Chondrocyte (in vitro differentiated cells): Measurements from ENCODE around the gene VCAN. TPM values are rescaled to one million over a fixed set of nuclear protein-coding genes. Genes with fewer than 3 reads are reported as not detected.

Experiments used
- DNase-seq: peaks from one replicate; pipeline ENCODE4 v3.0.0; 2021; ENCODE audit warnings: mixed read lengths, low spot score
- H3K27ac Mint-ChIP-seq: one replicate; pipeline ENCODE4 v1.8.0; 2021; ENCODE audit warnings: mild to moderate bottlenecking, moderate library complexity, mixed read lengths; ENCODE audit not compliant: unreplicated experiment
- H3K27me3 Mint-ChIP-seq: 2 replicates; pipeline ENCODE4 v1.8.0; 2021; ENCODE audit warnings: low read depth, mixed read lengths
- H3K36me3 Mint-ChIP-seq: 2 replicates; pipeline ENCODE4 v1.8.0; 2021; ENCODE audit warnings: low read depth, mixed read lengths
- H3K4me1 Mint-ChIP-seq: 2 replicates; pipeline ENCODE4 v1.8.0; 2021; ENCODE audit warnings: low read depth, mild to moderate bottlenecking, mixed read lengths
- H3K4me3 Mint-ChIP-seq: one replicate; pipeline ENCODE4 v1.8.0; 2021; ENCODE audit warnings: mild to moderate bottlenecking, moderate library complexity, mixed read lengths; ENCODE audit not compliant: unreplicated experiment
- H3K9me3 Mint-ChIP-seq: 2 replicates; pipeline ENCODE4 v1.8.0; 2021; ENCODE audit warnings: low read depth, mixed read lengths
- CTCF ChIP-seq: fragments of 200-600 bp; sonication (generic); IDR thresholded peaks from 2 replicates; pipeline ENCODE4 v1.5.0; 2021; ENCODE audit warnings: antibody characterized with exemption, mild to moderate bottlenecking, moderate library complexity
- total RNA-seq: library from RNA; stranded (reverse); gene quantifications from 3 replicates; pipeline ENCODE4 v1.2.1, GENCODE V29; 2021

VCAN gene
- total RNA-seq, 1 donor from 2014 or later, result 710 TPM

DNA sequence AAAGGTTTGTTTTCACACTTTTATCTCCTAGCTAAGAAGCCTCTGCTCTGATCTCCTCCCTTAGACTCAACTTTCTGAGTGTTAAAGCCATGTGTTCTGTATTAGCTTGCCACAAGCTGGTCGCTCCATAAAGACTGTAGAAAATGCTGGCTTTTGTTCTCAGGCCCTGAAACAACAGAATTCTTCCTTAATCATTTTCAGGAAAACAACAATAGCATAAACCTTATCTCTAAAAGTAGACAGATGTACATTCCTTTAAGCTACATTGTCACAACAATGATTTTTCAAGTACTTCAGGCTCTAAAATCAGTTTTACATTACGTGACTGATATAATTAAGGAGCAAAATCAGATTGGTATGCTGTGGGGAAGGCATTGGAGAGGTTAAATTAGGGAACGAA is 41.9 kb downstream of the VCAN start:
- no peak for DNase-seq
- H3K36me3 Mint-ChIP-seq, result peaks cover 7% of the 10 kb centered on the region
- peak overlapping the region; percentile 7 for H3K27ac Mint-ChIP-seq

GRCh38 chr5:83516377-83516776 is 44.8 kb downstream of the VCAN start:
- Mint-ChIP-seq H3K27me3 (no peaks in the 10 kb centered on the region), H3K27ac (peak overlapping the region; percentile 96), H3K9me3 (no peaks in the 10 kb centered on the region), H3K4me1 (peaks cover 78% of the 10 kb centered on the region), H3K36me3 (peaks cover 22% of the 10 kb centered on the region), H3K4me3 (no peak overlapping the region)
- DNase-seq, result no peak
- TF ChIP-seq CTCF, result no peak

More for the DNA sequence above, 41.9 kb downstream of the VCAN start:
- Mint-ChIP-seq H3K4me1 (peaks cover 87% of the 10 kb centered on the region), H3K27me3 (no peaks in the 10 kb centered on the region), H3K4me3 (no peak overlapping the region), H3K9me3 (no peaks in the 10 kb centered on the region)
- TF ChIP-seq CTCF, result no peak

DNA sequence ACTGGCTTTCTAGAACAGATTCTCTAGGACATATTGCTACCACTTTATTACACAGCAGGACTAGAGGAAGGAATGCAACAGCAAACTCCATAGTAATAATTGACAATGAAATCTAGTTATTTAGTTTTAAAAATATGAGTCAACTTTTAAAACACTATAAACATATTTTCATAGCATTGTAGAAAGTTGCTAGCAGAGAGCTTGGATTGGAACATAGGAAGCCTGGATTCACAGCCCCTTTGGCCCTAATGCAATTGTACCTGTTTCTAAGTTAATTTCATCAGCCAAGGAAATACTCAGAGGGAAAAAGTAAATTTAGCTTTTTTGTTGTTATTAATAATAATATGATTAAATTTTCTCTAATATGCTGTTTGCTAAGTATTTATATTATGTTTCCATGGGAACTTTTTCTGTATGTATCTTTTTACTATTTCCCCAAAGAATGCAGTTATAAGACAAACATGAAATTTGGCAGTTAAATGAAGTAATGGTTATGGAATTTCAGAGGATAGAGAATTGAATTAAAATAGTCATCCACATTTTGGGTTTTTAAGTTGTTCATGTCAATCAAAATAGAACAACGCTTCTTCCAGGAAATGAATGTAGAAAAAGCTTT is 45.6 kb downstream of the VCAN start:
- Mint-ChIP-seq H3K4me3 (no peak overlapping the region), H3K4me1 (peaks cover 75% of the 10 kb centered on the region), H3K27ac (peak overlapping the region; percentile 96), H3K9me3 (no peaks in the 10 kb centered on the region), H3K27me3 (no peaks in the 10 kb centered on the region), H3K36me3 (peaks cover 26% of the 10 kb centered on the region)
- peak; percentile 78 for TF ChIP-seq CTCF
- no peak for DNase-seq

GRCh38 chr5:83517688-83518085 is 46.1 kb downstream of the VCAN start:
- Mint-ChIP-seq H3K4me3 (no peak overlapping the region), H3K9me3 (no peaks in the 10 kb centered on the region)

More at GRCh38 chr5:83517688-83518085, 46.1 kb downstream of the VCAN start:
- H3K36me3 Mint-ChIP-seq, result peaks cover 28% of the 10 kb centered on the region
- DNase-seq, result no peak
- no peak for TF ChIP-seq CTCF
- H3K27me3 Mint-ChIP-seq, result no peaks in the 10 kb centered on the region
- peak overlapping the region; percentile 96 for H3K27ac Mint-ChIP-seq
- H3K4me1 Mint-ChIP-seq, result peaks cover 74% of the 10 kb centered on the region
